Chondrocyte (in vitro differentiated cells): ENCODE data around the gene NR1H2. TPM values are rescaled to one million over a fixed set of nuclear protein-coding genes. Genes with fewer than 3 reads are reported as not detected.
"Not testable (repeated sequence)": the region's sequence is repeated elsewhere in the genome, so short reads cannot be mapped to it uniquely, and the experiment has no call there.

ENCODE experiments used
- DNase-seq: peaks from one replicate; pipeline ENCODE4 v3.0.0; 2021; ENCODE audit warnings: mixed read lengths, low spot score
- H3K27ac Mint-ChIP-seq: one replicate; pipeline ENCODE4 v1.8.0; 2021; ENCODE audit warnings: mild to moderate bottlenecking, moderate library complexity, mixed read lengths; ENCODE audit not compliant: unreplicated experiment
- H3K27me3 Mint-ChIP-seq: 2 replicates; pipeline ENCODE4 v1.8.0; 2021; ENCODE audit warnings: low read depth, mixed read lengths
- H3K36me3 Mint-ChIP-seq: 2 replicates; pipeline ENCODE4 v1.8.0; 2021; ENCODE audit warnings: low read depth, mixed read lengths
- H3K4me1 Mint-ChIP-seq: 2 replicates; pipeline ENCODE4 v1.8.0; 2021; ENCODE audit warnings: low read depth, mild to moderate bottlenecking, mixed read lengths
- H3K4me3 Mint-ChIP-seq: one replicate; pipeline ENCODE4 v1.8.0; 2021; ENCODE audit warnings: mild to moderate bottlenecking, moderate library complexity, mixed read lengths; ENCODE audit not compliant: unreplicated experiment
- H3K9me3 Mint-ChIP-seq: 2 replicates; pipeline ENCODE4 v1.8.0; 2021; ENCODE audit warnings: low read depth, mixed read lengths
- CTCF ChIP-seq: fragments of 200-600 bp; sonication (generic); IDR thresholded peaks from 2 replicates; pipeline ENCODE4 v1.5.0; 2021; ENCODE audit warnings: antibody characterized with exemption, mild to moderate bottlenecking, moderate library complexity
- total RNA-seq: library from RNA; stranded (reverse); gene quantifications from 3 replicates; pipeline ENCODE4 v1.2.1, GENCODE V29; 2021

Gene NR1H2
- total RNA-seq, 1 donor from 2014 or later, result 48.3 TPM

- TF ChIP-seq CTCF, result no peak
Measured at GRCh38 chr19:50340331-50340730, 35.9 kb upstream of the NR1H2 start.

GRCh38 chr19:50341091-50341564, 35.1 kb upstream of the NR1H2 start:
- TF ChIP-seq CTCF, result no peak
- Mint-ChIP-seq H3K9me3 (peaks cover 16% of the 10 kb centered on the region), H3K4me3 (no peak overlapping the region), H3K27ac (no peak overlapping the region), H3K36me3 (peaks cover 12% of the 10 kb centered on the region), H3K27me3 (no peaks in the 10 kb centered on the region), H3K4me1 (no peaks in the 10 kb centered on the region)
- no peak for DNase-seq

More at GRCh38 chr19:50340331-50340730, 35.9 kb upstream of the NR1H2 start:
- DNase-seq, result no peak
- Mint-ChIP-seq H3K36me3 (peaks cover 10% of the 10 kb centered on the region), H3K9me3 (peaks cover 18% of the 10 kb centered on the region), H3K4me1 (no peaks in the 10 kb centered on the region), H3K27me3 (no peaks in the 10 kb centered on the region), H3K27ac (no peak overlapping the region), H3K4me3 (no peak overlapping the region)

GRCh38 chr19:50344661-50345318, 31.5 kb upstream of the NR1H2 start:
- no peak overlapping the region for H3K27ac Mint-ChIP-seq
- no peak overlapping the region for H3K4me3 Mint-ChIP-seq
- peaks cover 9% of the 10 kb centered on the region for H3K4me1 Mint-ChIP-seq
- peak; percentile 59 for DNase-seq
- TF ChIP-seq CTCF, result no peak
- H3K27me3 Mint-ChIP-seq, result no peaks in the 10 kb centered on the region
- peaks cover 14% of the 10 kb centered on the region for H3K9me3 Mint-ChIP-seq
- peaks cover 12% of the 10 kb centered on the region for H3K36me3 Mint-ChIP-seq

GRCh38 chr19:50347089-50347581, 29.1 kb upstream of the NR1H2 start:
- DNase-seq, result peak; percentile 14
- peaks cover 12% of the 10 kb centered on the region for H3K36me3 Mint-ChIP-seq
- not testable (repeated sequence) for H3K27me3 Mint-ChIP-seq, H3K4me3 Mint-ChIP-seq, H3K4me1 Mint-ChIP-seq, H3K27ac Mint-ChIP-seq
- peaks cover 10% of the 10 kb centered on the region for H3K9me3 Mint-ChIP-seq

GRCh38 chr19:50349277-50350057, 26.8 kb upstream of the NR1H2 start:
- Mint-ChIP-seq H3K27me3 (no peaks in the 10 kb centered on the region), H3K4me1 (peaks cover 9% of the 10 kb centered on the region), H3K4me3 (no peak overlapping the region), H3K9me3 (peaks cover 8% of the 10 kb centered on the region), H3K36me3 (peaks cover 5% of the 10 kb centered on the region), H3K27ac (no peak overlapping the region)
- DNase-seq, result peak; percentile 49
- no peak for TF ChIP-seq CTCF
